Lower leg skin (tissue), 3 donors: ENCODE data around the gene ALDH1A3.

ENCODE experiments used
- POLR2A ChIP-seq, 2 donors: fragments of 450-650 bp; IDR thresholded peaks; one replicate each; pipeline ENCODE4 v1.6.1; 2016 to 2017; ENCODE audit warnings: antibody characterized with exemption in 2 of 2, mild to moderate bottlenecking in 1 of 2, moderate library complexity in 1 of 2
- TF ChIP-seq, protein P1 (sequence below), 3 donors: fragments of 450-650 bp; IDR thresholded peaks; one replicate each; pipeline ENCODE4 v1.5.1; 2016; ENCODE audit warnings: antibody characterized with exemption in 3 of 3, mild to moderate bottlenecking in 3 of 3, moderate library complexity in 2 of 3

DNA sequence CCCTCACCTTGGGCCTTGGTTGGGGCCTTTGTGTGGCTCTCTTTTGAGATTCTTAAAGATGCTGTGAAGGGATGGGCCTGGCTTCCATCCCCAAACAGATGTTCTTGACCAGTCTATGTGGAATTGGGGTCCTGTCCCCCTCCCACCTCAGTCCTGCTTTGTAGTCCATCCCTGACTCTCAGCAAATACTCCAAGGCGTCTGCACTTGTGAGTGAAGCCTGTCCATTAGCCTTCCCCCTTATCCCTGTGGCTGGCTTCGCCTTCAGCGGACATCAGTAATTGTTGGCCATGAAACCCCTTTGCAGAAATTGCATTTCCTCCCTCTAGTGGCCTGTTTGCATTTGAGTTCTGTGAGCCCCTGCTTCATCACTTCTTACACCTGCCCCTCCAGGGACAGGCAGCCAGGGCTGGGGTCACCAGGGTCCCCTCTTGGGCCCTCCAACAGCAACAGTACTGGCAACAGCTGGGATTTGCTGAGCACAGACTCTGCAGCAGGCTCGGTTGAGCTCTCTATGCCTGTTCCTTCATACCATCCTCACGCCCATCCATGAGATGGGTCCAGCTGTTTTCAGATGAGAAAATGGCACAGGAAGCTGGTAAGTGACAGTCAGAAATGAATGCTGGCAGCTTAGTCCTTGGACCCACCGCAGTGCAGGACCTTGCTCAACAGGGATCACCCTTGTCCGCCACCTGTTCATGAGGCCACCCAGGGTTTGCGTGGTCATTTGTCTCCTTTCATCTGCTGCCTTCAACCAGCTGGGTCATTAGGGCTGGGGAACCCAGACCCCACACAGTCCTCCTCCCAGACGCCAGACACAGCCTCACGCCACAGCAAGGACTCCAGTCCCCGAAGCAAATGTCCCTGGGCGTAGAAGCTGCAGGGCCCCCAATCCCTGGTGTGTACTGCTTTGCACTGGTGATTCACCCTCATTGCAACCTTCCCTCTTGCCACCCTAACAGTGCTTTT lies 30.6 kb downstream of the ALDH1A3 start:
- no peak for TF ChIP-seq POLR2A (IDR thresholded peaks at IDR 0.05)
- TF ChIP-seq, protein P1, sequence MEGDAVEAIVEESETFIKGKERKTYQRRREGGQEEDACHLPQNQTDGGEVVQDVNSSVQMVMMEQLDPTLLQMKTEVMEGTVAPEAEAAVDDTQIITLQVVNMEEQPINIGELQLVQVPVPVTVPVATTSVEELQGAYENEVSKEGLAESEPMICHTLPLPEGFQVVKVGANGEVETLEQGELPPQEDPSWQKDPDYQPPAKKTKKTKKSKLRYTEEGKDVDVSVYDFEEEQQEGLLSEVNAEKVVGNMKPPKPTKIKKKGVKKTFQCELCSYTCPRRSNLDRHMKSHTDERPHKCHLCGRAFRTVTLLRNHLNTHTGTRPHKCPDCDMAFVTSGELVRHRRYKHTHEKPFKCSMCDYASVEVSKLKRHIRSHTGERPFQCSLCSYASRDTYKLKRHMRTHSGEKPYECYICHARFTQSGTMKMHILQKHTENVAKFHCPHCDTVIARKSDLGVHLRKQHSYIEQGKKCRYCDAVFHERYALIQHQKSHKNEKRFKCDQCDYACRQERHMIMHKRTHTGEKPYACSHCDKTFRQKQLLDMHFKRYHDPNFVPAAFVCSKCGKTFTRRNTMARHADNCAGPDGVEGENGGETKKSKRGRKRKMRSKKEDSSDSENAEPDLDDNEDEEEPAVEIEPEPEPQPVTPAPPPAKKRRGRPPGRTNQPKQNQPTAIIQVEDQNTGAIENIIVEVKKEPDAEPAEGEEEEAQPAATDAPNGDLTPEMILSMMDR (IDR thresholded peaks at IDR 0.05), result no peak
